Muscle layer of colon (tissue), 2 donors: ENCODE data around the gene BRD7.

ENCODE experiments used
- H3K27ac ChIP-seq: one replicate; pipeline ENCODE4 v1.7.0; 2013; ENCODE audit warnings: low read depth, mild to moderate bottlenecking, low read length, moderate library complexity
- H3K27me3 ChIP-seq, 2 donors: one replicate each; pipeline ENCODE4 v1.7.0; 2013; ENCODE audit warnings: low read length in 2 of 2, mild to moderate bottlenecking in 2 of 2; ENCODE audit not compliant: insufficient read depth in 2 of 2, control insufficient read depth in 1 of 2
- H3K36me3 ChIP-seq: one replicate; pipeline ENCODE4 v1.7.0; 2013; ENCODE audit warnings: mild to moderate bottlenecking, low read length; ENCODE audit not compliant: insufficient read depth
- H3K4me1 ChIP-seq: one replicate; pipeline ENCODE4 v1.7.0; 2013; ENCODE audit warnings: mild to moderate bottlenecking, low read length; ENCODE audit not compliant: insufficient read depth
- H3K4me3 ChIP-seq, 2 donors: one replicate each; pipeline ENCODE4 v1.7.0; 2013; ENCODE audit warnings: low read length in 2 of 2, low read depth in 1 of 2, mild to moderate bottlenecking in 1 of 2, moderate library complexity in 1 of 2
- H3K9ac ChIP-seq: one replicate; pipeline ENCODE4 v1.7.0; 2013; ENCODE audit warnings: low read length
- H3K9me3 ChIP-seq: one replicate; pipeline ENCODE4 v1.7.0; 2013; ENCODE audit warnings: mild to moderate bottlenecking, low read length
- donor health status: abdominal sarcoma.
- donor health status: Adenocarcinoma of cecum.

BRD7 gene

GRCh38 chr16:50399411-50399810 is 30.6 kb upstream of the BRD7 start:
- H3K4me1 ChIP-seq: no peaks in the 10 kb centered on the region
- H3K36me3 ChIP-seq: no peaks in the 10 kb centered on the region
- no peaks in the 10 kb centered on the region for H3K27me3 ChIP-seq
- no peak overlapping the region for H3K4me3 ChIP-seq
- no peaks in the 10 kb centered on the region for H3K9me3 ChIP-seq
- H3K9ac ChIP-seq: no peak overlapping the region
- no peak overlapping the region for H3K27ac ChIP-seq

GRCh38 chr16:50398336-50398735 is 29.5 kb upstream of the BRD7 start:
- Histone ChIP-seq H3K4me1 (no peaks in the 10 kb centered on the region), H3K27me3 (no peaks in the 10 kb centered on the region), H3K9ac (no peak overlapping the region), H3K9me3 (no peaks in the 10 kb centered on the region), H3K4me3 (no peak overlapping the region), H3K27ac (no peak overlapping the region), H3K36me3 (no peaks in the 10 kb centered on the region)

GRCh38 chr16:50396761-50397535 is 28.2 kb upstream of the BRD7 start:
- Histone ChIP-seq H3K9ac (no peak overlapping the region), H3K4me3 (no peak overlapping the region), H3K9me3 (no peaks in the 10 kb centered on the region), H3K27ac (no peak overlapping the region), H3K27me3 (no peaks in the 10 kb centered on the region), H3K36me3 (no peaks in the 10 kb centered on the region), H3K4me1 (no peaks in the 10 kb centered on the region)

- H3K4me1 ChIP-seq: no peaks in the 10 kb centered on the region
- no peak overlapping the region for H3K9ac ChIP-seq
- H3K9me3 ChIP-seq: no peaks in the 10 kb centered on the region
- H3K27ac ChIP-seq: no peak overlapping the region
- no peaks in the 10 kb centered on the region for H3K36me3 ChIP-seq
- no peaks in the 10 kb centered on the region for H3K27me3 ChIP-seq
- no peak overlapping the region for H3K4me3 ChIP-seq
Measured at GRCh38 chr16:50395763-50396710, 27.2 kb upstream of the BRD7 start.

- Histone ChIP-seq H3K27ac (no peak overlapping the region), H3K4me3 (no peak overlapping the region), H3K36me3 (no peaks in the 10 kb centered on the region), H3K9ac (no peak overlapping the region), H3K4me1 (no peaks in the 10 kb centered on the region), H3K27me3 (no peaks in the 10 kb centered on the region), H3K9me3 (no peaks in the 10 kb centered on the region)
Measured at GRCh38 chr16:50393858-50394802, 25.3 kb upstream of the BRD7 start.

- Histone ChIP-seq H3K27ac (no peak overlapping the region), H3K36me3 (no peaks in the 10 kb centered on the region), H3K9ac (no peak overlapping the region), H3K27me3 (no peaks in the 10 kb centered on the region), H3K9me3 (no peaks in the 10 kb centered on the region), H3K4me3 (no peak overlapping the region), H3K4me1 (no peaks in the 10 kb centered on the region)
Measured at GRCh38 chr16:50393416-50393815, 24.6 kb upstream of the BRD7 start.

- no peaks in the 10 kb centered on the region for H3K4me1 ChIP-seq
- H3K4me3 ChIP-seq: no peak overlapping the region
- H3K36me3 ChIP-seq: no peaks in the 10 kb centered on the region
- no peak overlapping the region for H3K27ac ChIP-seq
- H3K9ac ChIP-seq: no peak overlapping the region
- no peaks in the 10 kb centered on the region for H3K27me3 ChIP-seq
- no peaks in the 10 kb centered on the region for H3K9me3 ChIP-seq
Measured at GRCh38 chr16:50390914-50391716, 22.3 kb upstream of the BRD7 start.

GRCh38 chr16:50390371-50390771 is 21.6 kb upstream of the BRD7 start:
- no peak overlapping the region for H3K4me3 ChIP-seq
- no peaks in the 10 kb centered on the region for H3K36me3 ChIP-seq
- no peak overlapping the region for H3K9ac ChIP-seq
- no peaks in the 10 kb centered on the region for H3K4me1 ChIP-seq
- no peaks in the 10 kb centered on the region for H3K9me3 ChIP-seq
- no peaks in the 10 kb centered on the region for H3K27me3 ChIP-seq
- H3K27ac ChIP-seq: no peak overlapping the region

GRCh38 chr16:50389900-50390299 is 21.1 kb upstream of the BRD7 start:
- H3K4me3 ChIP-seq: no peak overlapping the region
- no peaks in the 10 kb centered on the region for H3K27me3 ChIP-seq
- no peaks in the 10 kb centered on the region for H3K36me3 ChIP-seq
- H3K4me1 ChIP-seq: no peaks in the 10 kb centered on the region
- no peak overlapping the region for H3K9ac ChIP-seq
- no peaks in the 10 kb centered on the region for H3K9me3 ChIP-seq
- no peak overlapping the region for H3K27ac ChIP-seq

- Histone ChIP-seq H3K4me3 (no peak overlapping the region), H3K9me3 (no peaks in the 10 kb centered on the region), H3K27ac (no peak overlapping the region), H3K9ac (no peak overlapping the region), H3K27me3 (no peaks in the 10 kb centered on the region), H3K36me3 (no peaks in the 10 kb centered on the region), H3K4me1 (no peaks in the 10 kb centered on the region)
Measured at GRCh38 chr16:50388496-50388895, 19.7 kb upstream of the BRD7 start.
